ENCODE measurements around the gene AP4M1.
"Not testable (repeated sequence)": the region's sequence is repeated elsewhere in the genome, so short reads cannot be mapped to it uniquely, and the experiment has no call there.

AP4M1 gene

GRCh38 chr7:100107890-100108289 is 6.4 kb downstream of the AP4M1 start:
- DNase-seq (ENCODE audit: low spot score): no peak

- DNase-seq (ENCODE audit: low spot score): no peak
These were observed 8.2 kb downstream of the AP4M1 start for GRCh38 chr7:100109521-100110163.

- no peak for DNase-seq (ENCODE audit: low spot score)
These were observed 9.7 kb downstream of the AP4M1 start for GRCh38 chr7:100111156-100111555.

- no peak for DNase-seq (ENCODE audit: low spot score)
These were observed 10.5 kb downstream of the AP4M1 start for GRCh38 chr7:100111914-100112313.

- no peak for DNase-seq (ENCODE audit: low spot score)
These were observed 13.6 kb downstream of the AP4M1 start for GRCh38 chr7:100115026-100115425.

- DNase-seq (ENCODE audit: low spot score): no peak
These were observed 17.1 kb downstream of the AP4M1 start for GRCh38 chr7:100118388-100119071.

- DNase-seq (ENCODE audit: low spot score): peak; percentile 99
These were observed 17.9 kb downstream of the AP4M1 start, which contains the start of the genes CNPY4 and TAF6 for GRCh38 chr7:100119072-100119969. Gene CNPY4 (plus strand): TSS chr7:100119634. CDS start chr7:100119745, 111 bp downstream. Gene TAF6 (minus strand): TSS chr7:100119358. CDS start chr7:100114209, 5,149 bp downstream.

- peak; percentile 71 for DNase-seq (ENCODE audit: low spot score)
These were observed 18.7 kb downstream of the AP4M1 start for GRCh38 chr7:100119970-100120732.

- DNase-seq (ENCODE audit: low spot score): no peak
These were observed 19.2 kb downstream of the AP4M1 start for GRCh38 chr7:100120733-100121036.

- no peak for DNase-seq (ENCODE audit: low spot score)
These were observed 20.6 kb downstream of the AP4M1 start for GRCh38 chr7:100122067-100122466.

- no peak for DNase-seq (ENCODE audit: low spot score)
These were observed 21.1 kb downstream of the AP4M1 start for GRCh38 chr7:100122568-100122967.

- no peak for DNase-seq (ENCODE audit: low spot score)
These were observed 23.1 kb downstream of the AP4M1 start for GRCh38 chr7:100124301-100125230.

GRCh38 chr7:100126239-100126930 is 24.9 kb downstream of the AP4M1 start:
- no peak for DNase-seq (ENCODE audit: low spot score)

- DNase-seq (ENCODE audit: low spot score): peak; percentile 88
These were observed 25.8 kb downstream of the AP4M1 start, which contains the start of gene MBLAC1 for GRCh38 chr7:100126931-100127865. Gene MBLAC1 (plus strand): TSS chr7:100126967. CDS start chr7:100127396, 429 bp downstream.

GRCh38 chr7:100127866-100128636 is 26.6 kb downstream of the AP4M1 start:
- no peak for DNase-seq (ENCODE audit: low spot score)

- no peak for DNase-seq (ENCODE audit: low spot score)
These were observed 27.2 kb downstream of the AP4M1 start for GRCh38 chr7:100128637-100128963.

- DNase-seq (ENCODE audit: low spot score): not testable (repeated sequence)
These were observed 28.8 kb downstream of the AP4M1 start for GRCh38 chr7:100130220-100130607.

All from HuH-7.5 (cell line).